SW 1271 (cell line): Measurements from ENCODE around the gene CYP26B1.

Source experiments
- DNase-seq, 2 experiments: peaks; one replicate each; lab custom pipeline; 2025; lab: John Stamatoyannopoulos, UW

The CYP26B1 gene

GRCh38 chr2:72141881-72142451 is 5.7 kb downstream of the CYP26B1 start:
- DNase-seq: no peak

- DNase-seq: no peak
These were observed 6.5 kb downstream of the CYP26B1 start for GRCh38 chr2:72141032-72141645.

- DNase-seq: no peak
These were observed 7.1 kb downstream of the CYP26B1 start for GRCh38 chr2:72140621-72140960.

- DNase-seq: no peak
These were observed 7.6 kb downstream of the CYP26B1 start for GRCh38 chr2:72139874-72140620.

GRCh38 chr2:72139471-72139873 is 8.2 kb downstream of the CYP26B1 start:
- no peak for DNase-seq

GRCh38 chr2:72138921-72139381 is 8.7 kb downstream of the CYP26B1 start:
- DNase-seq: no peak

GRCh38 chr2:72138011-72138881 is 9.4 kb downstream of the CYP26B1 start:
- no peak for DNase-seq

- peak in 1 of 2 experiments; percentile 31 for DNase-seq
These were observed 10.1 kb downstream of the CYP26B1 start for GRCh38 chr2:72137498-72138010.

- no peak for DNase-seq
These were observed 10.6 kb downstream of the CYP26B1 start for GRCh38 chr2:72136933-72137497.

- no peak for DNase-seq
These were observed 11.3 kb downstream of the CYP26B1 start for GRCh38 chr2:72136331-72136730.

- no peak for DNase-seq
These were observed 11.7 kb downstream of the CYP26B1 start for GRCh38 chr2:72135921-72136320.

GRCh38 chr2:72134997-72135800 is 12.5 kb downstream of the CYP26B1 start:
- no peak for DNase-seq

- no peak for DNase-seq
These were observed 13.2 kb downstream of the CYP26B1 start for GRCh38 chr2:72134408-72134996.

- no peak for DNase-seq
These were observed 13.8 kb downstream of the CYP26B1 start for GRCh38 chr2:72133721-72134407.

GRCh38 chr2:72132981-72133720 is 14.5 kb downstream of the CYP26B1 start:
- no peak for DNase-seq

- DNase-seq: no peak
These were observed 15.5 kb downstream of the CYP26B1 start for GRCh38 chr2:72131916-72132841.

GRCh38 chr2:72131371-72131891 is 16.2 kb downstream of the CYP26B1 start:
- DNase-seq: no peak
